NCI-H510A (cell line): Measurements from ENCODE around the gene GRAMD1B.

Experiments used
- DNase-seq: peaks from one replicate; lab custom pipeline; 2025; lab: John Stamatoyannopoulos, UW

The GRAMD1B gene

DNA sequence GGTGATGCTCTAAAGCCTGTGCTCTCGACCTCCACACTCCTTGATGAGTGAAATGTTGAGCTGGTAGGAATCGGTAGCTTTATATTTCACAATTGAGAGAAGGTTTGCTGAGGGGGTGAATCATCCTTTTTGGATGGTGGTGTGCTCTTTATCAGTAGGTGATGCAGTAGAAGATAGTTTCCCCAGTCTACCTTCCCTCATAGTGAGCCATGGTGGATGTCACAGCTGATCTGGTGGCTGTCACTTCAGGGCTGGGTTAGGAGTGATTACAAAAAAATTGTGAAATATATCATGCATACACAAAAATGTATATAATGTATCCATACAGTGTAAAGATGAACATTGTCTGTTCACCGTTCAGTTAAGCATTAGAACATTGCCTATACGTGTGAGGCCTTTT, 105.3 kb downstream of the GRAMD1B start:
- no peak for DNase-seq

DNA sequence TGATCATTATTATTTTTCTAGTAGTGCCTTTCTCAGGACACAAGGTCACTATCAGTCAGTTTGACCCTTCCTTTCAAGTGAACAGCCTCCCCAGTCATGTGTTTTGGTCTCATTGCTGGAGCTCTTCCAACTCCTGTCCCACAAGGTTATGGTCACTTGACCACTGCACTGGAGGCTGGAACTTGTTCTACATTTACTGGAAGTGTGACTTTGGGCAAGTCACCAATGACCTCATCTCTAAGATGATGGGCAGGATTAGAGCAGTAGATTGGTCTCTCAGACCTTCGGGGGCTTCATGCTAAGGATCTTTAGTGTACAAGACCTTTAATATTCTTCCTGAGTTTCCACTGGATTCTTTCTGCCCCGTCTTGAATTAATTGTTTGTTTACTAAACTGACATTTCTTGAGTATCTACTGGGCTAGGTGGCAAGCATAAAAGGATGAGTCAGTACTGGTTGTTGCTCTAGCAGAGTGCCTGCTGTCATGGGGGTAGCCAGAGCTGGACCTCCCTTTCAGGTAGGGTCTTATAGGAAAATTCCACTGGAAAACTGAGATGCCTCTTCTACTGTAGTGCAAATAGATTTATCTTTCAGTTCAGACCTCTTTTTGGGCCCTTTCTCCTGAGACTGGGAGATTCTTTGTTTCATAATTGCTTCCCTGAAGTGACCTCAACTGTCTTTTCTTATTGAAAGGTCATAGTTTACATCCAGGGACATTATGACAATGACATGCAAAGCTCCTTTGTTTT, 106.8 kb downstream of the GRAMD1B start:
- no peak for DNase-seq

DNA sequence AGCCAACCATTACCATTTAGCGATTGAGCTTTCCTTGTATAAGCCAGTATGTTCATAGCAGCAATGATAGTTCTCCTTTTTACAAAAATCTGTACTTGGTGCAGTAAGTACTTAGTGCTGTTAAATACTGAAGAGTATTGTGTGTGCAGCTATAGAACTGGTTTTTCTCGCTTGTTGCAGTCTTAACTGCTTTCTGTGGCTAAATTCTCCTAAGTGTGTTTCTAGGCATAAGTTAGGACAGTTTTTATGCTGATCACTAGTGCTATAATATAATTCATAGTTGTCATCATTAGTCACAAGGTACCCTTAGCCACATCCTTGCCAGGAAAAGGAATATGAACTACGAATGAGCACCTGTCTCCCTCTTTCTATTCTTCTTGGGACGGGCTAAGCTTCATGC, 107.7 kb downstream of the GRAMD1B start:
- no peak for DNase-seq

DNA sequence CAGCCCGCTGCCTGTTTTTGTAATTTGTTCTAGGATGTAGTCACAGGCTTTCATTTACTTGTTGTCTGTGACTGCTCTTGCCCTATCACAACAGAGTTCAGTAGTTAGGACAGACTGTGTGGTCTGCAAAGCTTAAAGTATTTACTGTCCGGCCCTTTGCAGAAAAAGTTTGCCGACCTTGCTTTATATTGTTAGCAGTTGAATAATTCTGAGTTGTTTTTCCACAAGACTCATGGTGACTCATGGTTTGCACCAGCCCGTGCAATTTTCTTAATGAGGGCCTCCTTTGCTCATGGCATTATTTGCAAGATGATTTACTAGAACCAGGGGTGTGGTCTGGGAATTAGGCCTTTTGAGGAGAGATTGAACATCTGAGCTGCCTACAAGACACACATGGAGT, 113.7 kb downstream of the GRAMD1B start:
- no peak for DNase-seq

DNA sequence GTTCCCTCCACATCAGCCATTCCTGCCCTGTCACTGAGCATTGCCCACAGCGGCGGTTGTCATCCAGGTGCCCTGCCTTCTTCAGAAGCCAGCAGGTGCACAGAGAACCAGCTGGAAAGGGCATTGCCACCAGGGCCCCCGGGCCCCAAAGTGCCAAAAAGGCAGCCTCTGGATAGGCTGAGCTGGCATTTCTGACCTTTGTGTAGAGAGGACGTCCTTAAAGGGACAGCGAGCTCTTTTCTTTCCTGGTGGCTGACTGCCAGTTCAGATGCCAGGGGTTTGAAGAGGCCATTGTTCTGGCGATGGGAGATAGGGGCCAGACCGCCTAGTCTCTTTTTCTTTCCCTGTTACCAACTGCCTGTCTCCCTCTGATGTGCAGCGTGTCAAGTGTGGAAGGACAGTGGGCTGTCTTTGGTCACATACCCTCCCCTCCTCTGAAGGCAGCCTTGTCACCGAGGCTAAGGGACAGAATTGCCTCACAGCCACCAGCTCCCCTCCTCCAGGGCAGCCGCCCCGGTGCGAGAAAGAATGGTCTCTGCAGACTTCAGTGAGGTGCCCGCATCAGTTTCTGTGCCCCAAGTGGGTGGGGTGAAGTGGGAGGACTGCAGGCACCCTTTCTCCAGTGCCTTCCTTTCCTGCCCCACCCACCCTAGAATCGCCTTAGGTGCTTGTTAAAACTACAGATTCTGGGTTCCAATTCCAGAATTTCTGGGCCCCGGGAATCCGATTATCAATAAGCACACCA, 114.7 kb downstream of the GRAMD1B start:
- DNase-seq, result no peak

DNA sequence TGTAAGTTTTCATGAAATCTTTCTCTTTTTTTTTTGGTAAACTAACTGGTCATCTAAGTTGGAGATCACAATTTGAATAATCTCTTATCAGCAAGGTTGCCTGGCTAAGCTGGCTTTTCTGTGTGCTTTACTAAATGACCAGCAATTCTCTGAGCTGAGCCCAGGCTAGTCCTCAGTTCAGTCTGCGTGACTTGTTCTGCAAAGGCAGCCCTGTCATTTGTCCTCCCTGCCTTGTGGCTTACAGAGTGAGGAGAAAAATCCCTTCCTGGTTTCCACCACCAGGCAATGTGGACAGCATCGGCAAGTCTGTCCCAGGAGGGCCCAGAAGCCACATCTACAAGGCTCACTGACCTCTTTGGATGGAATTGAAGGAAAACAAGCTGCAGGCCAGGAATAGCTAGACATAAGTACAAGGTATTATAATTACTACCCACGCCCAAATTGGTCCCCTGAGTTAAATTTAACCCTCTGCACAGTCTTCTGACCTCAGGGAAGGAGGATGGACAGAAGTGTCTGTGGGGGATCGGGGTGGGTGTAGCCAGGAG, 115.7 kb downstream of the GRAMD1B start:
- DNase-seq, result no peak

DNA sequence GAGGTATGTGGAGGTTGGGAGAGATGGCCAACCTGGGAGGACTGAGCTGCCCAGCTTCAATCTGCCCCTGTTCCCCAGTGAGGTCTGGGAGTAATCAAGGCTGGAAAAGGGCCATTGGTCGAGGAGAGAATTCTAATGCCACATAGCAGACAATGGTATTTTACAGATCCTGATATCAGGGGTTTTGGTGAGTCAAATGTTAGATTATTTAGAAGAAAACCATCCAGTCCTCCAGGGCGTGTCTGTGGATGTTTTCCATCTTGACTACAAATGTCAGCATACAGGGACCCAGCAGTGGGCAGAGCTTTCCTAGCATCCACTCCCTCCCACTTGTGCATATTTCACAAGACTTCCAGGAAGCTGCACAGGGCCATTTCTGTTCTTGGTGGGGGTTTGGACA, 116.4 kb downstream of the GRAMD1B start:
- DNase-seq, result no peak

DNA sequence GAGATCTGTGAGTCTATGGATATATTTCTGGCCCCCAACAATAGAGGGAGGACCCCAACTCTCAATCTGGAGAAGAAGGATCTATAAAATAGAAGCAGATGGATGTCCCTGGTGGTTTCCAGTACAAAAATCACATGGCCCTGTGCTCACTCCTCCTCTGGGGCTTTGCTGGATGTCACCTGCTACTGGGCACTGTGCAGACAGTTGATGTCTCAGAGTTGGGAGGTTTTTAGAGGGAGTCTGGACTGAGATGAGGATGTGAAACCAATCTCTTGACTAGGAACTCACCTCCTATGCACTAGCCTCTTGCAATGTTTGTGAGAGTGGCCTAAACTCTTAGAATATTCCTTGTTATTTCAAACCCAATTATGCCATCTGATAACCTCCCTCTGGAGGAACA, 117.1 kb downstream of the GRAMD1B start:
- DNase-seq, result no peak

DNA sequence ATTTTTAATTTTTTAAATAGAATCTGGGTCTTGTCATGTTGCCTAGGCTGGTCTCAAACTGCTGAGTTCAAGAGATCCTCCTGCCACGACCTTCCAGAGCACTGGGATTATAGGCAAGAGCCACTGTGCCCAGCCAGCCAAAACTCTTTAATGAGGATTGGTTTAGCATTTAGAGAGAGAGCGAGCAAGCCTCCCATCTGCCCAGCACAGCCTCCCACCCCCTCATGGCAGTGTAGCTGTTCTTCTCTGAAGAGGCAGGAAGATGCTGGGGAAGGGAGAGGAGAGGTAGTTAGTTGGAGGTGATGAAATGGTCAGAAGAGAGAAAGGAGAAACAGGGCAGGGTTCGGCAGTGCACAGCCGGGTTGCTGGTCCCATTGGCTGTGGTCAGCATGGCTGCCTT, 118.7 kb downstream of the GRAMD1B start:
- DNase-seq, result no peak

DNA sequence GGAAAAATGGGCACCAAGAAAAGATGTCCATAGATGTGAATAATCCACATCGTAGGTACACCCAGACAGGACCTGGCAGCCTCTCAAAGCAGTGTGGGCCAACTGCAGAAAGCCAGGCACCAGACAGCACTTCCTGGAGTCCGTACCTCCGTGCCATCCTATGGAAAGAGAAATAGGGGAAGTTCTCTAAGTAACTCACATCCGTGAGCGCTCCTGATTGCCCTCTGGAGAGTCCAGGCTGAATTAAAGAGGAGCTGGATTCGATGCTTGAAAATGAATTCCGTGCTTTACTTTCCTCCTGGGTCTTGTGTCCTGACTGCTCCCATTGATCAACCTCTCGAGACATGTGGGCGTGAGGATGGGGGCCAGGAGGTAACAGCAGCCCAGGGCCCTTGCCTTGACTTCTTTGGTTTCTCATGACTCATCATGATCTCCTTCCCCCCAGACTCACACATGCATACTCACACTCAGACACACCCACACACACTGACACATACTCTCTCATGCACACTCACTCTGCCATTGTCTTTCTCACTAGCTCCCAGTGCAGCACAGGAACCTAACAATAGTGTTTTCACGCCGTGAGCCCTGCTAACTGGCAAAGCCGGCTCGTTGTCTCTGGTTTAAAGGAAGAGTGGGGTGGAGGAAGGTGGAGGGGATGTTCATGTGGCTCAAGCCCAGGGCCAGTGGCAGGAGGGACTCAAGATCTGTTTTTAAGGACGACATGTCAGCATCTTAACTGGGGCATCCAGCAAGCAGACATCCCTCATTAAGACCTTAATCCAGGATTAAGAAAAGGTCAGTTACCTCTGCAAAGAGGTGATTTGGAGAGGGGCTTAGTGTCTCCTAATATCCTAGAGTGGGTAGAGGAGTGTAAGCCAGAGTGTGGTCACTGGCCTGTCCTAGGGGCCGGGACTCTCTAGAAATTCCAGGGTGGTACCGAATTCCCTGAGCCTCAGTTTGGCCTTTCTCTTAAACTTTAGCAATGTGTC, 120.2 kb downstream of the GRAMD1B start:
- no peak for DNase-seq

DNA sequence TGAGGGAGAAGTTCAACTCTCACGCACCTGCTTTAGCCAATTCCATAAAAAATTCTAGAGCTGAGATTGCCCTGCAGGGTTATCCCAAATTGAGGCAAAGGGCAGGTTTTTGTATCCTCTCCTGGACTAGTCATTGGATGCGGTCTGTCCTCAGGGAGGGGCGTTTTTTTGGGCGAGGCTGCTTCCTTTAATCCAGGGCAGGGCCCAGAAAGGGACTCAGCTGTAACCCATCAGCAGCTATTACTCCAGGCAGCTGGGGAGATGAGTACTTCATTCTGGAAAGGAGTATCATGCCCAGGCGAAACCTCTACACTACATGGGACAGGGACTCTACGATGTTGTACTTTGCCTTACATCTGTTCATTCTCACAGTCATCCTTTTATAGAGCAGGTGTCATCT, 121.0 kb downstream of the GRAMD1B start:
- no peak for DNase-seq

DNA sequence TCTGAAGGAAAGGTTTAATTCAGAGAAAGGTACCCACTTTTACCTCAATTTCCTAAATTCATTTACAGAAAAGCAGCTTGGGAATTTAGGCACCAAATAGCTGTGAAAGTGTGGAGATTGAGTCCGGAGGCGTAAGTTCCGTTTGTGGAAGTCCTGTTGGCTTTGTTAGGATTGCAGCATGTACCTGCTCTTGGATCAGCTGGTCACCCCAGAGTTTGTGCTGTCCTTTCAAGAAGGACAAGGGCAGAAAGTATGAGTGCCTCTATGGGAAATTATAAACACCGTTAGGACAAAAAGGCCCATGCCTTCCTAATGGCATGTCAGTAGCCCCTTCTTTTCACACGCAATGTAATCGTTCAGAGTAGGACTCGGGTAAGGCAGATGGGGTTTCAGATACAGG, 126.6 kb downstream of the GRAMD1B start:
- DNase-seq, result no peak

DNA sequence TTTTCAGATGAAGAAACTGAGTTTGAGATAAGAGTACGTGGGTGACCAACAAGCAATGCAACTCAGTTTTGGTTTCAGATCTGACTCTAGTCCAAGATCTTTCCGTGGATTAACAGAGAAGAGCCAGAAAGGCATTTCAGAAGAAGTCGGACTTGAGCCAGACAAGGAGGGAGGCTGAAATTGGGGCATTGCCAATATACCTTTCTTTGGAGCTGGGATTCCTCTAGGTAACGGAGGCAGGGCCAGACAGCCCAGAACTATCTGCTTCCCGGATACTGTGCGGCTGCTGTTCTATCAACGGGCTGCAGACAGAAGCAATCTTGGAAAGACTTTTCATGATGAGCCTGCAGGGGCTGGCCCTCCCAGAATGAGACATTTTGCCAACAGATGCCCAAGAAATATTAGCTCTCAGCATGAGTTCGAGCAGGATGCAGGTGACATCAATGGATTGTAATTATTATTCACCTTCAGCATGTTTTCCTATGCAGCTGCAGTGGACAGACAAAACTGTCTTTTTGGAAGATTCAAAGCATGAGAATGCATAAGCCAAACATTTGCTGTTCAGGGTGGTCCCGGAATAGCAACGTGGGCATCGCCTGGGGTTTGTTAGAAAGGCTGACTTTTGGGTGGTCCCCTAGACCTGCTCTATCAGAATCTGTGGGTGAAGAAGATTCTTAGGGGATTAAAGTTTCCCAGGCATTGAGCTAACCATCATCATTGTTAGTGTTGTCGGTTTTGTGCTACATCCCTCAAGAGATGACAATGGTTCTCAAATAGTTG, 128.7 kb downstream of the GRAMD1B start:
- DNase-seq, result no peak

DNA sequence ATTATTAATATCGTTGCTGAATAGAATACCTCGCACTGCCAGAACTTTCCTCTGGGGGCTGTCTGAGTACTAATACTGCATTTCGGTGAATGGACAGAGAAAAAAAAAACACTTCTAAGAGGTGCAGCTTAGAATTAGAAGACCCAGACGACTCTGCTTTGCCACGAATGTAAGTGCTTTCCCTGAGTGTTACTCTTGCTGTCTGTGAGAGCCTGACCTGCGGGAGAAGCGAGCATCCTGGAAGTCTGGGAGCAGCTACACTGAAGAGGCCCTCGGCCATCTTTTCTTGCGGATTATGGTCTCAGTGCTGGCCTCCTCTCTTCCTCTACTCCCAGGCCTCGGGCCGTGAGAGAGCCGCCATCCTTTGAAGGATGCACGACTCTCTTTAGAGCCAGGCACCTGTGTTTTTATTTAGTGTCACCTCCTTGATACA, 129.5 kb downstream of the GRAMD1B start:
- no peak for DNase-seq

DNA sequence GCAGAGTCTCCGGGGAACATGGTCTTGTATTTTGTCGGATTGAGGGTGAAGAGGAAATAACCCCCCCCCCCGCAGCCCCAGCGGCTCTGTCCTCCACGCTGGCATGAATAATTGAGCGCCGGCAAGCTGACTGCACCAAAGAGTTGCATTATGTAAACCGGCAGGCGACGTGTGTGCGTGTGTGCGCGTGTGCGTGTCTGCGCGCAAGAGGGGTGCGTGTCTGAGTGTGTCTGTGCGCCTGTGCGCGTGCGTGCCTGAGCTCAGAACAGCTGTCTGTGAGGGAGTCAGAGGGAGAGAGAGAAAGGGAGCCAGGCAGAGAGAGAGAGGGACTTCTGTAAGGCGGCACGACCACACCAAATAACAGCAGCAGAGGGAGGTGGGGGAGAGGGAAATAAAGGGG, 129.9 kb downstream of the GRAMD1B start:
- no peak for DNase-seq

DNA sequence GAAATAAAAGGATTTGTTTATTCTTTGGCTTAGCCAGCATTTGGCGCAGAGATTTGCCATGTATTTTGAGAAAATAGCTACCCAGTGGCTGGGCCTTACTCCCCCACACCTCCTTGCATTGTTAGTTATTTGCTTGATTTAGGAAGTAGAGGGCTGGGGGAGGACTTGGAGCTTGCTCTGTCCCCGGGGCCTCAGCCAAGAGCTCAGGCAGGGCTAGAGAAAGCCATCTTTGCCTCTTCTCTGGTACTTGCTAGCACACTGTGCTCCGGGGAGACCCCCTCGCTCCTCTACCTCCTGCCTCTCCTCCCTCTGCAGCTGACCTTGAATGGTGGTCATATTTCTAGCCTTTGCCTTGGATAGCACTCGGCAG, 131.3 kb downstream of the GRAMD1B start:
- no peak for DNase-seq

DNA sequence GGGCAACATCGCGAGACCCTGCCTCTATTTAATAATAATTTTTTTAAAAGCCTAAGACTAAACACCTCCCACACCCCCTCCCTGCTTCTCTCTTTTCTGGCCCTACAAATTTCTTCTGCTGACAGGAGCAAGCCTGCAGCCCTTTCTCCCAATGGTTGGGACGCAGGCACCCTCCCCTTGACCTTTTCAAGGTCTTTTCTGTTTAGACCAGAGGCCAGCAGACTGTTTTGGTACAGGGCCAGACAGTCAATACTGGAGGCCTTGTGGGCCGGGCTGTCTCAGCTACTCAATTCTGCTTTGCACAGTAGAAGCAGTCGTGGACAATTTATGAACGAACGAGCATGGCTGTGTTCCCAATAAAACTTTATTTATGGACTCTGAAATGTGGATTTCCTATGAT, 132.1 kb downstream of the GRAMD1B start:
- no peak for DNase-seq

DNA sequence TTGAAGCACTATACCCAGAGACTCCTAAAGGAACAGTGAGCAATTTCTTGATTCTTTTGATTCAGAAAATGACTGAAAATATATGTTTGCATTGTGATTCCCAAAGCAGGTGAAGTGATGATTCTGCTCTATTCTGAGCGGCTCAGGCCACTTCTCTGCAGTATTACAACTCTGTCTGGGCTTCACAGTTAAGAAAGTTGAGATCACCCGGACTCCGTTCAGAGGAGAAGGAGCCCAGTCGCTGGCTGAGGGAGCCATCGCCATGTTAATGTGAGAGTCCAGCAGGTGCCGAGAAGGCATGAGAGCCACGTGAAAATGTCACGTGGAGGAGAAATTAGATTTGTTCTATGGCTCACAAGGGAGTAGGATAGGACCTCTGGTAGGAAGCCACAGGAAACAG, 132.8 kb downstream of the GRAMD1B start:
- no peak for DNase-seq

DNA sequence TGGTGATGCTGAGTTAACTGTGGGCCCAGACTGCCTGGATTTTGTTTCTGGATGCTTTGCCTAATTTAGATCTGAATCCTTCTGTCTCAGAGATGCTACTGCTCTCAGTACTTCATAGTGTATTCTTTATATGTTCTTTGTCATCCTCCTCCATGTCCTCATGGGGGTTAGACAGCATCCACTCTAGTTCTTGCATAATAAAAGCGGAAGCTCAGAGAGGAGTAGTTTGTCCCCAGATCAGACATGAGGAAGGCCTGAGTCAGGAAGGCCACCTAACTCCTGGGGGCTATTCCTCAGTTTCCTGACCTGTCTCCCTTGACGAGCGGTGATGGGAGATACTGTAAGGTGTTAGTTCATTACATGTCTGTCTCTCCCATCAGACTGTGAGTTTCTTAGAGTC, 134.2 kb downstream of the GRAMD1B start:
- DNase-seq, result no peak

DNA sequence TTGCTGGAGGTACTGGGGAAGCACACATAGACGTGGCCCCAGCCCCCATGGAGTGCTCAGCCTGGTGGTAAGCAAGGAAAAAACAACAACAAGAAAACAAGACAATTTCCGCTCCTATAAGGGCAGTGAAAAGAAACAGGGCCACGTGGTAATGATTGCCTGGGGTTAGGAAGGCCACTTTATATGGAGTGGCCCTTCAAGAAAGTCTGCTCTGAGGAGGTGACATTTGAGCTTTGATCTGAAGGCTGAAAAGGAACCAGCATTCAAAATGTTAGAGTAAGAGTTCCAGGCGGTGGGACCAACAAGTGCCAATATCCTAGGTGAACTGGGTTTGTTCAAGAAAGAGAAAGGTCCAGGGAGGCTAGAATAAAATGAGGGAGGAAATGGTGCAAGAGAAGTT, 136.8 kb downstream of the GRAMD1B start:
- no peak for DNase-seq

DNA sequence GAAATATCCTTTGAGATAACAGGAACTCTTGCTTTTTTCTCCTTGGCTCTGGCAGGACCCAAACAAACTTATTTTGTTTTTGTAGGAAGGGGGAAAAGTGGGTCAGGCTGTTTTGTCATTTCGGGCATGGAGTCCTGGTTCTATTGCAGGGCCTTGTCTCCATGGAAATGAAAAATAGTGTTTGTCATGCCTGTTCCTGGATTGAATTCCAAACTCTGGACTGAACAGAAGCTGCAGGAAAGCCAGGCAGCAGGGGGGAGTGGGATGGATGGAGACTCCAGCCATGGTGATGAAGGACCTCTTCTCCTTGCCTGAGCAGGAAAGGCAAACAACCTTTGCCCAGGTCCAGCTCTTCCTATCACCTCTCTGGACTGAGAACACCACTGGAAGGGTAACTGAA, 137.4 kb downstream of the GRAMD1B start:
- no peak for DNase-seq
